Natural killer cell (primary cell): ENCODE results near the gene MRPS27. TPM values are rescaled to one million over a fixed set of nuclear protein-coding genes. Genes with fewer than 3 reads are reported as not detected.

Experiments used
- ATAC-seq, 3 donors: fragments of 150-1000 bp in 2 of 3; fragments of 200-7000 bp in 1 of 3; cut with Tn5 transposase; 1 replicate in 1 of 3; 2 replicates in 2 of 3; pipeline ENCODE4 v1.10.0; 2021; ENCODE audit warnings: mild to moderate bottlenecking in 2 of 3, moderate library complexity in 2 of 3
- DNase-seq, 2 donors: peaks; one replicate each; pipeline versions ENCODE4 v3.0.0 to v3.0.0-alpha.2; 2013 to 2021; ENCODE audit warnings: mixed read lengths in 1 of 2
- H3K27ac ChIP-seq: one replicate; pipeline ENCODE4 v1.5.1; 2013; ENCODE audit warnings: mild to moderate bottlenecking, low read length
- H3K27me3 ChIP-seq: one replicate; pipeline ENCODE4 v1.6.1; 2013; ENCODE audit warnings: low read length; ENCODE audit not compliant: control insufficient read depth, insufficient read depth
- H3K36me3 ChIP-seq: one replicate; pipeline ENCODE4 v1.6.1; 2013; ENCODE audit warnings: low read length; ENCODE audit not compliant: control insufficient read depth, insufficient read depth
- H3K4me1 ChIP-seq: one replicate; pipeline ENCODE4 v1.6.1; 2013; ENCODE audit warnings: low read length; ENCODE audit not compliant: control insufficient read depth, insufficient read depth
- H3K4me3 ChIP-seq: one replicate; pipeline ENCODE4 v1.5.1; 2013; ENCODE audit warnings: low read length
- H3K9me3 ChIP-seq: one replicate; pipeline ENCODE4 v1.6.1; 2013; ENCODE audit warnings: low read length; ENCODE audit not compliant: control insufficient read depth, insufficient read depth
- H3K27ac Mint-ChIP-seq, 2 donors: one replicate each; pipeline ENCODE4 v1.8.0; 2022; ENCODE audit warnings: mild to moderate bottlenecking in 2 of 2, mixed read lengths in 2 of 2, moderate library complexity in 1 of 2
- H3K27me3 Mint-ChIP-seq, 2 donors: one replicate each; pipeline ENCODE4 v1.8.0; 2022; ENCODE audit warnings: low read depth in 2 of 2, mixed read lengths in 2 of 2
- H3K36me3 Mint-ChIP-seq: one replicate; pipeline ENCODE4 v1.8.0; 2022; ENCODE audit warnings: mixed read lengths
- H3K4me1 Mint-ChIP-seq, 2 donors: one replicate each; pipeline ENCODE4 v1.8.0; 2022; ENCODE audit warnings: mixed read lengths in 2 of 2
- H3K4me3 Mint-ChIP-seq: one replicate; pipeline ENCODE4 v1.8.0; 2022; ENCODE audit warnings: mild to moderate bottlenecking, moderate library complexity, mixed read lengths
- H3K9me3 Mint-ChIP-seq, 2 donors: one replicate each; pipeline ENCODE4 v1.8.0; 2022; ENCODE audit warnings: mixed read lengths in 2 of 2
- WGBS: methylation state at CpG from one replicate; pipeline ENCODE4 v1.1.7; 2013; ENCODE audit warnings: missing lambda C conversion rate; ENCODE audit not compliant: insufficient coverage; 5-methylcytosine and 5-hydroxymethylcytosine counted together
- intact Hi-C: fragments of 100-400 bp; cut with micrococcal nuclease; formaldehyde crosslinking; loops from one replicate; pipeline ENCODE4 v1.14.2; 2022
- total RNA-seq, 4 donors: library from RNA; stranded (reverse); fragments of 120-200 nt in 1 of 4; gene quantifications; one replicate each; pipeline versions ENCODE4 v1.2.3 to v1.2.4, GENCODE V29; 2013 to 2022
- TF ChIP-seq, protein P1 (sequence below): fragments of 200-600 bp; IDR thresholded peaks from one replicate; pipeline ENCODE4 v1.8.0; 2022; ENCODE audit warnings: antibody characterized with exemption

MRPS27 gene
- total RNA-seq, 3 donors from 2014 or later (not counting 1 experiment from before 2014, with no cell fraction given), result 25.5 to 36.5 (median 36.3) TPM

DNA sequence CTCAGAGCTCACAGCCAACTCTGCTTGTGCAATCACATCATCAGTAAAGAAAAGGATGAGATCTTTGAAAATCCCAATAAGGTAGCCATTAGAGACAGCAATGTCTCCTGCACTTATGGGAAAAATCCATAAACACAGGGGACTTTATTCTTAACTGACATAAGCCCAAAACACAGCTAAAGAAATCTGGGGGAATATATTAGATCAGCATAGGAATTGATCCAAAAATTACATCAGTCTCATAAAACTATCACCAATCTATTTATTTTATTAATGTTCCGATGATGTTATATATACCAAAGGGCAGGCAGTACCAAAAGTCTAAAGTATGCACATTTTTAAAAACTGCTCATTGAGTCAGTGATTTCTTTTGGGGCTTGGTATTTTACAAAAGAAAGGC is 6.9 kb downstream of the MRPS27 start:
- Mint-ChIP-seq H3K9me3 (no peaks in the 10 kb centered on the region), H3K27ac (no peak overlapping the region), H3K36me3 (peaks cover 14% of the 10 kb centered on the region), H3K27me3 (no peaks in the 10 kb centered on the region), H3K4me3 (no peak overlapping the region), H3K4me1 (peaks cover 8 to 13% of the 10 kb centered on the region in 2 donors)
- intact Hi-C loops, result no loop called here
- peaks cover 14% of the 10 kb centered on the region for H3K36me3 ChIP-seq
- TF ChIP-seq, protein P1, sequence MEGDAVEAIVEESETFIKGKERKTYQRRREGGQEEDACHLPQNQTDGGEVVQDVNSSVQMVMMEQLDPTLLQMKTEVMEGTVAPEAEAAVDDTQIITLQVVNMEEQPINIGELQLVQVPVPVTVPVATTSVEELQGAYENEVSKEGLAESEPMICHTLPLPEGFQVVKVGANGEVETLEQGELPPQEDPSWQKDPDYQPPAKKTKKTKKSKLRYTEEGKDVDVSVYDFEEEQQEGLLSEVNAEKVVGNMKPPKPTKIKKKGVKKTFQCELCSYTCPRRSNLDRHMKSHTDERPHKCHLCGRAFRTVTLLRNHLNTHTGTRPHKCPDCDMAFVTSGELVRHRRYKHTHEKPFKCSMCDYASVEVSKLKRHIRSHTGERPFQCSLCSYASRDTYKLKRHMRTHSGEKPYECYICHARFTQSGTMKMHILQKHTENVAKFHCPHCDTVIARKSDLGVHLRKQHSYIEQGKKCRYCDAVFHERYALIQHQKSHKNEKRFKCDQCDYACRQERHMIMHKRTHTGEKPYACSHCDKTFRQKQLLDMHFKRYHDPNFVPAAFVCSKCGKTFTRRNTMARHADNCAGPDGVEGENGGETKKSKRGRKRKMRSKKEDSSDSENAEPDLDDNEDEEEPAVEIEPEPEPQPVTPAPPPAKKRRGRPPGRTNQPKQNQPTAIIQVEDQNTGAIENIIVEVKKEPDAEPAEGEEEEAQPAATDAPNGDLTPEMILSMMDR, result no peak
- H3K4me1 ChIP-seq, result no peaks in the 10 kb centered on the region
- no peak overlapping the region for H3K27ac ChIP-seq
- no peaks in the 10 kb centered on the region for H3K27me3 ChIP-seq
- no peak for ATAC-seq
- no peak overlapping the region for H3K4me3 ChIP-seq
- 100% methylated on average over 1 of the region's 1 CpG for WGBS
- no peaks in the 10 kb centered on the region for H3K9me3 ChIP-seq
- DNase-seq, result no peak

DNA sequence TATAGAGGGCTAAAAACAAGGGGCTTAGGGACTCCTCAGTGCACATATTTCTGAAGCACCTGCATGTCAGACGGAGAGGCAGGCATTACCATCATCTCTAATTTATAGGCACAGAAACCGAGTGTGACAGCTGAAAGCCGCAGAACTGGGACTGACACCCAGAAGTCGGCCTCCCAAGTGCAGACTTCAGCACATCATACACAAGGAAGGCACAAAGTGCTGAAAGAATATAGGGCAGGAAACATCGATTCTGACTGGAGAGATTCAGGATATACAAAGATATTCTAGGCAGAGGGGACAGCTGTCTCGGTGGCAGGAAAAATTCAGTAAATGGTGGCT is 11.2 kb downstream of the MRPS27 start:
- Mint-ChIP-seq H3K9me3 (no peaks in the 10 kb centered on the region), H3K27ac (peak overlapping the region; percentile 93 to 96), H3K27me3 (no peaks in the 10 kb centered on the region), H3K4me1 (peaks cover 27 to 31% of the 10 kb centered on the region in 2 donors), H3K4me3 (peak overlapping the region; percentile 96), H3K36me3 (peaks cover 14% of the 10 kb centered on the region)
- no peak for DNase-seq
- H3K27me3 ChIP-seq, result no peaks in the 10 kb centered on the region
- no peak for ATAC-seq
- intact Hi-C loops, result loop anchor here (1.0 to 5.0 kb wide), 5 partner anchors 11 to 722 kb away; partner anchors contain the start of genes MCCC2, MRPS27 and PTCD2
- TF ChIP-seq, protein P1, result no peak
- H3K4me3 ChIP-seq, result no peak overlapping the region
- peaks cover 5% of the 10 kb centered on the region for H3K4me1 ChIP-seq
- peaks cover 14% of the 10 kb centered on the region for H3K36me3 ChIP-seq
- H3K9me3 ChIP-seq, result no peaks in the 10 kb centered on the region
- peak overlapping the region; percentile 1 for H3K27ac ChIP-seq
- 88% methylated on average over 6 of the region's 6 CpGs for WGBS

DNA sequence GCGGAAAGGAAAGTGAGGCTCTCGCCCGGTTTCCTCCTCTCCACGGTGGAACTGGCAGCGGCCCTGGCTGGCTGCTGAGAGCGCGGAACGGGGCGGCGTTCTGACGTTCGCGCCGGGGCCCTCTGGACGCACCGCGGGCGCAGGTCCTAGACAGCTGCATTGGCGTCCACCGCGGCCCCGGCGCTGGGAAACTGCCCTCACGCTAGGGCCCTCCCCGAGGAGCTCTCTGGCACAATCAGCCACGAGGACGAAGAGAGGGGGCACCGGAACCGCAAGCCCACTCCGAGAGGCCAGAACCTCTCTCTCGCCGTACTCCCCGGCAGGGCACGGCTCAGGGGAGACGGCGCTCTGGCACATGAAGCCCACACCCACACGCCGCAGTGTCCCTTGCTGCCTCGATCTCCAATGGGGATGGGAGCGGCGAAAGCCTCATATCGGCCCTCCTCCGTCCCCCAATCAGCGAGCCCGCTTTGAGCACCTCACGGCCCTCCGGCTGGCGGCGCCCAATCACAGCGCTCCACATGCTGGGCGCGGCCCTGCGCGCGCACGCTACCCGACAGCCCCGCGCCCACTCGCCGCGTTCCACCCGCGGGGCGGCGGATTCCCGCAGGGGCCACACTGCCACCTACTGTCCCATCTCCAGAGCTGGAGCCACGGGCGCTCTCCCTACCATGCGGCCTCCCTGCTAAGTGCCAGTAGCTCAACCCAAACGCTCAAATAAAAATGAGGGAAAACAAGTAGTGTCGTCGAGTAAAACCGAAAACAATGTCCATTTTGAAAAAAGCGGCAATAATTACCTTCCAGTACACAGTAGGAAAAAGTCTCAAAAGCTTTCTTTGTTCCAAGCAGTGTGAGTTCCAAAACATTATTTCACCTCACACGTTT is 11.8 kb downstream of the MRPS27 start:
- H3K4me1 Mint-ChIP-seq, result peaks cover 33% of the 10 kb centered on the region in 2 donors
- Histone ChIP-seq H3K27ac (peak overlapping the region; percentile 99), H3K36me3 (peaks cover 12% of the 10 kb centered on the region), H3K4me3 (peak overlapping the region; percentile 99), H3K27me3 (no peaks in the 10 kb centered on the region), H3K4me1 (peaks cover 7% of the 10 kb centered on the region), H3K9me3 (no peaks in the 10 kb centered on the region)
- intact Hi-C loops, result loop anchor here (1.0 to 5.0 kb wide), 5 partner anchors 12 to 721 kb away; partner anchors contain the start of genes MCCC2, MRPS27 and PTCD2
- WGBS, result 1% methylated on average over 76 of the region's 76 CpGs
- peak overlapping the region; percentile 96 for H3K4me3 Mint-ChIP-seq
- H3K36me3 Mint-ChIP-seq, result peaks cover 14% of the 10 kb centered on the region
- H3K9me3 Mint-ChIP-seq, result no peaks in the 10 kb centered on the region
- H3K27ac Mint-ChIP-seq, result peak overlapping the region; percentile 93 to 96
- TF ChIP-seq, protein P1, result peak; percentile 80
- DNase-seq, result peak; percentile 96 to 98
- no peaks in the 10 kb centered on the region for H3K27me3 Mint-ChIP-seq
- peak; percentile 95 to 99 (median 96) for ATAC-seq
